ENCODE results near the gene PLEKHH1. TPM values are rescaled to one million over a fixed set of nuclear protein-coding genes. Genes with fewer than 3 reads are reported as not detected.

The PLEKHH1 gene
- polyA plus RNA-seq (2012; ENCODE audit: insufficient read depth, insufficient read length, low read depth), result 4.1 TPM

- H3K27me3 ChIP-seq, result no peaks in the 10 kb centered on the region
- no peaks in the 10 kb centered on the region for H3K4me1 ChIP-seq
- TF ChIP-seq CTCF (IDR thresholded peaks at IDR 0.05; ENCODE audit: low read depth, low read length), result no peak
- peak; percentile 74 for DNase-seq
- peak within 1 kb of the TSS; percentile 74 for H3K4me3 ChIP-seq (ENCODE audit: low read depth, low read length)
- H3K9me3 ChIP-seq, result no peaks in the 10 kb centered on the region
- H3K36me3 ChIP-seq, result no peaks in the 10 kb centered on the region
Observed at GRCh38 chr14:67532998-67533753, at the start of gene PLEKHH1. Gene PLEKHH1 (plus strand): TSS chr14:67533290. CDS start chr14:67541868, 8,578 bp downstream.

- H3K36me3 ChIP-seq, result no peaks in the 10 kb centered on the region
- H3K9me3 ChIP-seq, result no peaks in the 10 kb centered on the region
- 0 out of 2 replicates have a peak, but pooled peaks cover 4% of the 10 kb centered on the region for H3K4me1 ChIP-seq
- no peak for DNase-seq
- H3K27me3 ChIP-seq, result no peaks in the 10 kb centered on the region
- TF ChIP-seq CTCF (IDR thresholded peaks at IDR 0.05; ENCODE audit: low read depth, low read length), result no peak
- no peak overlapping the region for H3K4me3 ChIP-seq (ENCODE audit: low read depth, low read length)
Observed at GRCh38 chr14:67483579-67484285, 49.4 kb upstream of the PLEKHH1 start.

- Histone ChIP-seq H3K4me1 (0 out of 2 replicates have a peak, but pooled peaks cover 4% of the 10 kb centered on the region), H3K27me3 (no peaks in the 10 kb centered on the region), H3K36me3 (no peaks in the 10 kb centered on the region), H3K4me3 (ENCODE audit: low read depth, low read length) (no peak overlapping the region), H3K9me3 (no peaks in the 10 kb centered on the region)
- DNase-seq, result peak; percentile 52
- no peak for TF ChIP-seq CTCF (IDR thresholded peaks at IDR 0.05; ENCODE audit: low read depth, low read length)
Observed at GRCh38 chr14:67485501-67486095, 47.5 kb upstream of the PLEKHH1 start.

DNA sequence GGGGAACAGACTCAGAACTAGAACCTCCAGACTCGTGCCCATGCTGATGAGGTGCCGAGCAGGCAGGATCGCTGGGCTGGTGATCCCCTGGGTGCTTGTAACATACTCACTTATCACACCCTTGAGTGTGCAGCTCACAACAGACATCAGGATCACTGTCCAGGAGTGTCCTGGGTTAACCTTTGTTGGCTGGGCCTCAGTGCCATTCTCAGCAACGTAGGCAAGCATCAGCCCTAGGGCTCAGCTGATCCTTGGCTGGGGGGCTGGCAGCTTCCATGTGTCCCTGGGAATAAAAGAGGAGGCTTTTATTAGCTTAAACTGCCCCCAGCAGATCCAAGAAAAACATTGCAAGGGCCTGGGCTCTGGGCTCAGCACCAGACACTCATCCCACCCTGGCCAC is 46.2 kb upstream of the PLEKHH1 start:
- DNase-seq, result no peak
- H3K4me1 ChIP-seq, result peaks cover 9% of the 10 kb centered on the region
- H3K4me3 ChIP-seq (ENCODE audit: low read depth, low read length), result no peak overlapping the region
- no peak for TF ChIP-seq CTCF (IDR thresholded peaks at IDR 0.05; ENCODE audit: low read depth, low read length)
- no peaks in the 10 kb centered on the region for H3K9me3 ChIP-seq
- no peaks in the 10 kb centered on the region for H3K36me3 ChIP-seq
- no peaks in the 10 kb centered on the region for H3K27me3 ChIP-seq

DNA sequence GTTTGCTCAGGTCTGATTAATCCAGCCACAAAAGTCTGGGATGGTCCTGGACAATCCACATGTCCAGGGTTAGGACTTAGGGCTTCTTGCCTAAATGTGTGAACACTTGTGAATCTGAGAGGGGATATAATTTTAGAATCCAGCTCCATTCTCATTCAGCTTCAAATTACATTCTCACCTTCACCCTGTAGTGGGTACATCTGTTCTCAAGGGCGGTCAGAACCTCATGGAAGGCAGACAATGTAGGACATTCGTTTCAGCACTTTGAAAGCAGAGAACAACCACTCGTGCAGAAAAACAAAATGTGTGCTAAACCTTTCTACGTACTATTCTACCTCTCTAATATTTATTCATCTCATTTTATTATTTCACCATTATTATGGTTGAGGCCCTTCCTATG is 45.8 kb upstream of the PLEKHH1 start:
- Histone ChIP-seq H3K9me3 (no peaks in the 10 kb centered on the region), H3K4me3 (ENCODE audit: low read depth, low read length) (no peak overlapping the region), H3K4me1 (peaks cover 13% of the 10 kb centered on the region), H3K36me3 (no peaks in the 10 kb centered on the region), H3K27me3 (no peaks in the 10 kb centered on the region)
- DNase-seq, result no peak
- no peak for TF ChIP-seq CTCF (IDR thresholded peaks at IDR 0.05; ENCODE audit: low read depth, low read length)
